ENCODE results near the gene MRPL12. TPM values are rescaled to one million over a fixed set of nuclear protein-coding genes. Genes with fewer than 3 reads are reported as not detected.

MRPL12 gene
- total and polyA plus RNA-seq, 2 of the 13 experiments (the other 11 are each of a cell fraction or from before 2014, with no cell fraction given) = 39.1 to 94.1 TPM

DNA sequence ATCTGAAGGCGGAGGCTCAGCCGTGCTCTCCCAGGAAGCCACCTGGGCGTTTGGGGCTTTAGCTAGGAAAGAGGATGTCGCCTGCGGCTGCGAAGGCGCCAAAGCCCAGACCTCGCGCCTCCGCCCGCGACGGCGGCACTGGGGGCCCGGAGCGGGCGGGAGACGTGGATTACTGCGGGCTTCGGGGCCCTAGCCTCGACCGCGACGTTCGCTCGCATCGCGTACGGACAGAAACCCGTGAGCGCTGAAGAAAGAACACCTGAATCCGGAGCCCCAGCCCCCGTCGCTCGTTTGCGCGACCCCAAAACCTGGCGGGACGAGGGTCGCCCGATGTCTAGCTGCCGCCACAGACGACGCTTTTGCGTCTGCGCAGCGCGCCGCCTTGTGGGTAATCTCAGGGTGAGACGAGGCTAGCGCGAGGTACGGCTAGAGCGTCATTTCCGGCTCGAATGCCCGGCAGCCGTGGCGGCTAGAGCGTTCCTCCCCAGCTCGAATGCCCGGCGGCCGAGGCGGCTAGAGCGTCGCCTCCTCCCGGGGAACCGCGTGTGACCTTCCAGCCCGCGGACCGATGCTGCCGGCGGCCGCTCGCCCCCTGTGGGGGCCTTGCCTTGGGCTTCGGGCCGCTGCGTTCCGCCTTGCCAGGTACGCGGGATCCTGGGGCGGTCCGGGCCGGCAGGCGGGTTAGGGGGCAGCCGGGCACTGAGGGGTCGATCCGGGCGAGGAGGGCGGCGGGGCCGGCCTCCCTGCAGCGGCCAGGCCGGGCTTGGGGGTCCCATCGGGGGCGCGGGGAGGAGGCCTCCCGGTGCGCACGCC lies at the start of gene MRPL12 (continued):
- TF ChIP-seq, protein P1, sequence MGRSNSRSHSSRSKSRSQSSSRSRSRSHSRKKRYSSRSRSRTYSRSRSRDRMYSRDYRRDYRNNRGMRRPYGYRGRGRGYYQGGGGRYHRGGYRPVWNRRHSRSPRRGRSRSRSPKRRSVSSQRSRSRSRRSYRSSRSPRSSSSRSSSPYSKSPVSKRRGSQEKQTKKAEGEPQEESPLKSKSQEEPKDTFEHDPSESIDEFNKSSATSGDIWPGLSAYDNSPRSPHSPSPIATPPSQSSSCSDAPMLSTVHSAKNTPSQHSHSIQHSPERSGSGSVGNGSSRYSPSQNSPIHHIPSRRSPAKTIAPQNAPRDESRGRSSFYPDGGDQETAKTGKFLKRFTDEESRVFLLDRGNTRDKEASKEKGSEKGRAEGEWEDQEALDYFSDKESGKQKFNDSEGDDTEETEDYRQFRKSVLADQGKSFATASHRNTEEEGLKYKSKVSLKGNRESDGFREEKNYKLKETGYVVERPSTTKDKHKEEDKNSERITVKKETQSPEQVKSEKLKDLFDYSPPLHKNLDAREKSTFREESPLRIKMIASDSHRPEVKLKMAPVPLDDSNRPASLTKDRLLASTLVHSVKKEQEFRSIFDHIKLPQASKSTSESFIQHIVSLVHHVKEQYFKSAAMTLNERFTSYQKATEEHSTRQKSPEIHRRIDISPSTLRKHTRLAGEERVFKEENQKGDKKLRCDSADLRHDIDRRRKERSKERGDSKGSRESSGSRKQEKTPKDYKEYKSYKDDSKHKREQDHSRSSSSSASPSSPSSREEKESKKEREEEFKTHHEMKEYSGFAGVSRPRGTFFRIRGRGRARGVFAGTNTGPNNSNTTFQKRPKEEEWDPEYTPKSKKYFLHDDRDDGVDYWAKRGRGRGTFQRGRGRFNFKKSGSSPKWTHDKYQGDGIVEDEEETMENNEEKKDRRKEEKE (IDR thresholded peaks at IDR 0.05) = no peak
- TF ChIP-seq SRY (CRISPR knock-in tag; IDR thresholded peaks at IDR 0.05) (peak; percentile 87; the same call in 1 of the 2 replicates), GLI4 (CRISPR knock-in tag; IDR thresholded peaks at IDR 0.05; ENCODE audit: borderline replicate concordance) (0 out of 2 replicates have a peak, but pooled peaks have one; percentile 89), TSC22D2 (CRISPR knock-in tag; IDR thresholded peaks at IDR 0.05; ENCODE audit: borderline replicate concordance) (peak; percentile 80), HDAC2 (CRISPR knock-in tag; IDR thresholded peaks at IDR 0.05) (peak; percentile 92), MTA3 (CRISPR knock-in tag; IDR thresholded peaks at IDR 0.05) (no peak), MAFF (IDR thresholded peaks at IDR 0.05; ENCODE audit: low read depth, low read length) (no peak), TOPORS (CRISPR knock-in tag; IDR thresholded peaks at IDR 0.05) (peak; percentile 79; the same call in 1 of the 2 replicates), MIXL1 (CRISPR knock-in tag; IDR thresholded peaks at IDR 0.05) (peak; percentile 46; the same call in 1 of the 2 replicates), NFIC (IDR thresholded peaks at IDR 0.05; ENCODE audit: low read length) (no peak), FLYWCH1 (CRISPR knock-in tag; IDR thresholded peaks at IDR 0.05) (no peak), NFIB (CRISPR knock-in tag; IDR thresholded peaks at IDR 0.05; ENCODE audit: borderline replicate concordance) (no peak), ZNF234 (CRISPR knock-in tag; conservative IDR thresholded peaks at IDR 0.05) (peak; percentile 63; the same call in 1 of the 2 replicates), PHF5A (CRISPR knock-in tag; IDR thresholded peaks at IDR 0.05; ENCODE audit: low read depth, unreplicated experiment) (peak; percentile 100), CEBPG (CRISPR knock-in tag; IDR thresholded peaks at IDR 0.05) (0 out of 2 replicates have a peak, but pooled peaks have one; percentile 34), KDM3A (CRISPR knock-in tag; IDR thresholded peaks at IDR 0.05; ENCODE audit: low read depth) (peak; percentile 95)
- TF ChIP-seq, protein P2, sequence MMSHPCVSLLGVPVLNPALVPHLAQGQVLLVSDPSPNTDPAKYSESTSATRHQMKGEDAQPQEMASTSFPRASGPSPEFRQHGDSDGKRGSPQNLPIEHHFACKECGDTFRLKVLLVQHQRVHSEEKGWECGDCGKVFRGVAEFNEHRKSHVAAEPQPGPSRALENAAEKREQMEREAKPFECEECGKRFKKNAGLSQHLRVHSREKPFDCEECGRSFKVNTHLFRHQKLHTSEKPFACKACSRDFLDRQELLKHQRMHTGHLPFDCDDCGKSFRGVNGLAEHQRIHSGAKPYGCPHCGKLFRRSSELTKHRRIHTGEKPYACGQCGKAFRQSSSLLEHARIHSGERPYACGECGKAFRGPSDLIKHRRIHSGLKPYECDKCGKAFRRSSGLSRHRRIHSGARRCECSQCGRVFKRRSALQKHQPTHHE (CRISPR knock-in tag; IDR thresholded peaks at IDR 0.05; ENCODE audit: borderline replicate concordance) = 0 out of 2 replicates have a peak, but pooled peaks have one; percentile 93
- TF ChIP-seq, protein P3, sequence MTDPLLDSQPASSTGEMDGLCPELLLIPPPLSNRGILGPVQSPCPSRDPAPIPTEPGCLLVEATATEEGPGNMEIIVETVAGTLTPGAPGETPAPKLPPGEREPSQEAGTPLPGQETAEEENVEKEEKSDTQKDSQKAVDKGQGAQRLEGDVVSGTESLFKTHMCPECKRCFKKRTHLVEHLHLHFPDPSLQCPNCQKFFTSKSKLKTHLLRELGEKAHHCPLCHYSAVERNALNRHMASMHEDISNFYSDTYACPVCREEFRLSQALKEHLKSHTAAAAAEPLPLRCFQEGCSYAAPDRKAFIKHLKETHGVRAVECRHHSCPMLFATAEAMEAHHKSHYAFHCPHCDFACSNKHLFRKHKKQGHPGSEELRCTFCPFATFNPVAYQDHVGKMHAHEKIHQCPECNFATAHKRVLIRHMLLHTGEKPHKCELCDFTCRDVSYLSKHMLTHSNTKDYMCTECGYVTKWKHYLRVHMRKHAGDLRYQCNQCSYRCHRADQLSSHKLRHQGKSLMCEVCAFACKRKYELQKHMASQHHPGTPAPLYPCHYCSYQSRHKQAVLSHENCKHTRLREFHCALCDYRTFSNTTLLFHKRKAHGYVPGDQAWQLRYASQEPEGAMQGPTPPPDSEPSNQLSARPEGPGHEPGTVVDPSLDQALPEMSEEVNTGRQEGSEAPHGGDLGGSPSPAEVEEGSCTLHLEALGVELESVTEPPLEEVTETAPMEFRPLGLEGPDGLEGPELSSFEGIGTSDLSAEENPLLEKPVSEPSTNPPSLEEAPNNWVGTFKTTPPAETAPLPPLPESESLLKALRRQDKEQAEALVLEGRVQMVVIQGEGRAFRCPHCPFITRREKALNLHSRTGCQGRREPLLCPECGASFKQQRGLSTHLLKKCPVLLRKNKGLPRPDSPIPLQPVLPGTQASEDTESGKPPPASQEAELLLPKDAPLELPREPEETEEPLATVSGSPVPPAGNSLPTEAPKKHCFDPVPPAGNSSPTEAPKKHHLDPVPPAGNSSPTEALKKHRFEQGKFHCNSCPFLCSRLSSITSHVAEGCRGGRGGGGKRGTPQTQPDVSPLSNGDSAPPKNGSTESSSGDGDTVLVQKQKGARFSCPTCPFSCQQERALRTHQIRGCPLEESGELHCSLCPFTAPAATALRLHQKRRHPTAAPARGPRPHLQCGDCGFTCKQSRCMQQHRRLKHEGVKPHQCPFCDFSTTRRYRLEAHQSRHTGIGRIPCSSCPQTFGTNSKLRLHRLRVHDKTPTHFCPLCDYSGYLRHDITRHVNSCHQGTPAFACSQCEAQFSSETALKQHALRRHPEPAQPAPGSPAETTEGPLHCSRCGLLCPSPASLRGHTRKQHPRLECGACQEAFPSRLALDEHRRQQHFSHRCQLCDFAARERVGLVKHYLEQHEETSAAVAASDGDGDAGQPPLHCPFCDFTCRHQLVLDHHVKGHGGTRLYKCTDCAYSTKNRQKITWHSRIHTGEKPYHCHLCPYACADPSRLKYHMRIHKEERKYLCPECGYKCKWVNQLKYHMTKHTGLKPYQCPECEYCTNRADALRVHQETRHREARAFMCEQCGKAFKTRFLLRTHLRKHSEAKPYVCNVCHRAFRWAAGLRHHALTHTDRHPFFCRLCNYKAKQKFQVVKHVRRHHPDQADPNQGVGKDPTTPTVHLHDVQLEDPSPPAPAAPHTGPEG (CRISPR knock-in tag; IDR thresholded peaks at IDR 0.05) = peak; percentile 87
- TF ChIP-seq, protein P4, sequence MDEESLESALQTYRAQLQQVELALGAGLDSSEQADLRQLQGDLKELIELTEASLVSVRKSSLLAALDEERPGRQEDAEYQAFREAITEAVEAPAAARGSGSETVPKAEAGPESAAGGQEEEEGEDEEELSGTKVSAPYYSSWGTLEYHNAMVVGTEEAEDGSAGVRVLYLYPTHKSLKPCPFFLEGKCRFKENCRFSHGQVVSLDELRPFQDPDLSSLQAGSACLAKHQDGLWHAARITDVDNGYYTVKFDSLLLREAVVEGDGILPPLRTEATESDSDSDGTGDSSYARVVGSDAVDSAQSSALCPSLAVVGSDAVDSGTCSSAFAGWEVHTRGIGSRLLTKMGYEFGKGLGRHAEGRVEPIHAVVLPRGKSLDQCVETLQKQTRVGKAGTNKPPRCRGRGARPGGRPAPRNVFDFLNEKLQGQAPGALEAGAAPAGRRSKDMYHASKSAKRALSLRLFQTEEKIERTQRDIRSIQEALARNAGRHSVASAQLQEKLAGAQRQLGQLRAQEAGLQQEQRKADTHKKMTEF (CRISPR knock-in tag; IDR thresholded peaks at IDR 0.05) = peak; percentile 93

Measured in HepG2 (cell line).